ENCODE results near the gene RRM2.

- TF ChIP-seq CTCF (conservative IDR thresholded peaks at IDR 0.05 in 1 of 2, IDR thresholded peaks at IDR 0.05 in 1 of 2; ENCODE audit: low read depth in 1 of 2, low read length in 2 of 2) (no peak), EZH2 (IDR thresholded peaks at IDR 0.05; ENCODE audit: low read length, missing control alignments) (no peak)
Measured at GRCh38 chr2:10151462-10151861, 28.9 kb downstream of the RRM2 start.
